SH-SY5Y (cell line): ENCODE data around the gene QRFP.

ENCODE experiments used
- GATA2 ChIP-seq: IDR thresholded peaks from 2 replicates; pipeline ENCODE4 v1.6.1; 2011; ENCODE audit warnings: mild to moderate bottlenecking, low read depth, low read length
- GATA3 ChIP-seq: IDR thresholded peaks from 2 replicates; pipeline ENCODE4 v1.6.1; 2011; ENCODE audit warnings: low read depth, mild to moderate bottlenecking, low read length, moderate library complexity

GRCh38 chr9:130922893-130923610 lies 26.4 kb upstream of the QRFP start:
- TF ChIP-seq GATA3 (no peak), GATA2 (no peak)
